ENCODE data around the gene PHACTR4.
"Not testable (repeated sequence)": the region's sequence is repeated elsewhere in the genome, so short reads cannot be mapped to it uniquely, and the experiment has no call there.

The PHACTR4 gene

GRCh38 chr1:28530456-28530855 is 160.9 kb downstream of the PHACTR4 start:
- no peak for DNase-seq

GRCh38 chr1:28534671-28535070 is 165.1 kb downstream of the PHACTR4 start:
- DNase-seq: no peak

GRCh38 chr1:28535180-28535579 is 165.6 kb downstream of the PHACTR4 start:
- DNase-seq: no peak

- no peak for DNase-seq
Observed at GRCh38 chr1:28537457-28538199, 168.1 kb downstream of the PHACTR4 start.

GRCh38 chr1:28538286-28538685 is 168.7 kb downstream of the PHACTR4 start:
- no peak for DNase-seq

GRCh38 chr1:28540651-28541050 is 171.1 kb downstream of the PHACTR4 start:
- no peak for DNase-seq

- DNase-seq: not testable (repeated sequence)
Observed at GRCh38 chr1:28541414-28542015, 172.0 kb downstream of the PHACTR4 start.

- no peak for DNase-seq
Observed at GRCh38 chr1:28545246-28545628, 175.7 kb downstream of the PHACTR4 start.

GRCh38 chr1:28548318-28548717 is 178.8 kb downstream of the PHACTR4 start:
- no peak for DNase-seq

All from activated effector memory CD4-positive, alpha-beta T cell treated with Interleukin-2 at 50 U/mL for 16 hours (primary cell).